Neural progenitor cell (in vitro differentiated cells): ENCODE data around the gene ENOSF1. TPM values are rescaled to one million over a fixed set of nuclear protein-coding genes. Genes with fewer than 3 reads are reported as not detected.

Experiments
- DNase-seq: peaks from one replicate; pipeline ENCODE4 v3.0.0-alpha.2; 2016; ENCODE audit warnings: low spot score
- H2AFZ ChIP-seq: fragments of 200-600 bp; sonication (generic); replicated peaks from 2 replicates; pipeline ENCODE4 v1.6.1; 2016; ENCODE audit warnings: antibody characterized with exemption
- H3F3A ChIP-seq: fragments of 200-600 bp; sonication (generic); 2 replicates; pipeline ENCODE4 v1.6.1; 2016; ENCODE audit warnings: antibody characterized with exemption, low read depth
- H3K27ac ChIP-seq: fragments of 200-600 bp; sonication (generic); 2 replicates; pipeline ENCODE4 v1.5.1; 2016; ENCODE audit warnings: mild to moderate bottlenecking
- H3K27me3 ChIP-seq: fragments of 200-600 bp; sonication (generic); 2 replicates; pipeline ENCODE4 v1.6.1; 2016; ENCODE audit warnings: mild to moderate bottlenecking, moderate library complexity
- H3K36me3 ChIP-seq: fragments of 200-600 bp; sonication (generic); 2 replicates; pipeline ENCODE4 v1.5.1; 2016
- H3K4me1 ChIP-seq: fragments of 200-600 bp; sonication (generic); 2 replicates; pipeline ENCODE4 v1.6.1; 2016; ENCODE audit warnings: mixed run types
- H3K4me2 ChIP-seq: fragments of 200-600 bp; sonication (generic); 2 replicates; pipeline ENCODE4 v1.6.1; 2016
- H3K4me3 ChIP-seq: fragments of 200-600 bp; sonication (generic); 2 replicates; pipeline ENCODE4 v1.5.1; 2016
- H3K79me2 ChIP-seq: fragments of 200-600 bp; sonication (generic); 2 replicates; pipeline ENCODE4 v1.6.1; 2016; ENCODE audit warnings: low read depth
- H3K9ac ChIP-seq: fragments of 200-600 bp; sonication (generic); 2 replicates; pipeline ENCODE4 v1.6.1; 2016
- H3K9me3 ChIP-seq: fragments of 200-600 bp; sonication (generic); 2 replicates; pipeline ENCODE4 v1.5.1; 2016; ENCODE audit warnings: low read depth
- H4K20me1 ChIP-seq: fragments of 200-600 bp; sonication (generic); 2 replicates; pipeline ENCODE4 v1.6.1; 2016; ENCODE audit warnings: low read depth
- H3K27ac Mint-ChIP-seq: 3 replicates; pipeline ENCODE4 v1.8.0; 2021; ENCODE audit warnings: mixed read lengths
- H3K27me3 Mint-ChIP-seq: 2 replicates; pipeline ENCODE4 v1.8.0; 2022; ENCODE audit warnings: low read depth, mild to moderate bottlenecking, inconsistent platforms, moderate library complexity, mixed read lengths; ENCODE audit not compliant: insufficient read depth
- H3K36me3 Mint-ChIP-seq: 3 replicates; pipeline ENCODE4 v1.8.0; 2021; ENCODE audit warnings: mixed read lengths
- H3K4me1 Mint-ChIP-seq: 3 replicates; pipeline ENCODE4 v1.8.0; 2021; ENCODE audit warnings: mixed read lengths
- H3K4me3 Mint-ChIP-seq: 3 replicates; pipeline ENCODE4 v1.8.0; 2021; ENCODE audit warnings: mild to moderate bottlenecking, moderate library complexity, mixed read lengths
- H3K9me3 Mint-ChIP-seq: 3 replicates; pipeline ENCODE4 v1.8.0; 2020; ENCODE audit warnings: mixed read lengths
- EZH2 ChIP-seq: fragments of 200-600 bp; sonication (generic); IDR thresholded peaks from 2 replicates; pipeline ENCODE4 v1.6.1; 2017; ENCODE audit warnings: antibody characterized with exemption, mild to moderate bottlenecking, moderate library complexity
- EZH2phosphoT487 ChIP-seq: fragments of 200-600 bp; sonication (generic); IDR thresholded peaks from 2 replicates; pipeline ENCODE4 v1.6.1; 2017; ENCODE audit warnings: antibody characterized with exemption
- total RNA-seq: library from RNA; depleted of rRNA; stranded (reverse); fragments of >200 nt; gene quantifications from 2 replicates; pipeline ENCODE4 v1.2.3, GENCODE V29; 2015; ENCODE audit warnings: low replicate concordance
- TF ChIP-seq, protein P1 (sequence below): fragments of 200-600 bp; sonication (generic); IDR thresholded peaks from 2 replicates; pipeline ENCODE4 v1.5.1; 2017; ENCODE audit warnings: antibody characterized with exemption, mild to moderate bottlenecking

ENOSF1 gene
- total RNA-seq, 1 donor from 2014 or later: 29.7 TPM

GRCh38 chr18:725646-726045 lies 13.2 kb upstream of the ENOSF1 start:
- no peaks in the 10 kb centered on the region for H3K9me3 ChIP-seq
- H3K4me3 ChIP-seq: no peak overlapping the region
- no peak overlapping the region for H3K4me2 ChIP-seq
- no peak overlapping the region for H3K27ac Mint-ChIP-seq
- no peaks in the 10 kb centered on the region for H3F3A ChIP-seq
- TF ChIP-seq, protein P1, sequence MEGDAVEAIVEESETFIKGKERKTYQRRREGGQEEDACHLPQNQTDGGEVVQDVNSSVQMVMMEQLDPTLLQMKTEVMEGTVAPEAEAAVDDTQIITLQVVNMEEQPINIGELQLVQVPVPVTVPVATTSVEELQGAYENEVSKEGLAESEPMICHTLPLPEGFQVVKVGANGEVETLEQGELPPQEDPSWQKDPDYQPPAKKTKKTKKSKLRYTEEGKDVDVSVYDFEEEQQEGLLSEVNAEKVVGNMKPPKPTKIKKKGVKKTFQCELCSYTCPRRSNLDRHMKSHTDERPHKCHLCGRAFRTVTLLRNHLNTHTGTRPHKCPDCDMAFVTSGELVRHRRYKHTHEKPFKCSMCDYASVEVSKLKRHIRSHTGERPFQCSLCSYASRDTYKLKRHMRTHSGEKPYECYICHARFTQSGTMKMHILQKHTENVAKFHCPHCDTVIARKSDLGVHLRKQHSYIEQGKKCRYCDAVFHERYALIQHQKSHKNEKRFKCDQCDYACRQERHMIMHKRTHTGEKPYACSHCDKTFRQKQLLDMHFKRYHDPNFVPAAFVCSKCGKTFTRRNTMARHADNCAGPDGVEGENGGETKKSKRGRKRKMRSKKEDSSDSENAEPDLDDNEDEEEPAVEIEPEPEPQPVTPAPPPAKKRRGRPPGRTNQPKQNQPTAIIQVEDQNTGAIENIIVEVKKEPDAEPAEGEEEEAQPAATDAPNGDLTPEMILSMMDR: no peak
- TF ChIP-seq EZH2 (no peak), EZH2phosphoT487 (no peak)
- peaks cover 40% of the 10 kb centered on the region for H3K36me3 Mint-ChIP-seq
- no peaks in the 10 kb centered on the region for H3K79me2 ChIP-seq
- no peaks in the 10 kb centered on the region for H3K9me3 Mint-ChIP-seq
- no peak overlapping the region for H2AFZ ChIP-seq
- no peak overlapping the region for H3K4me3 Mint-ChIP-seq
- no peaks in the 10 kb centered on the region for H3K4me1 ChIP-seq
- no peak overlapping the region for H3K9ac ChIP-seq
- H3K27me3 Mint-ChIP-seq: no peaks in the 10 kb centered on the region
- no peak for DNase-seq
- H3K27me3 ChIP-seq: no peaks in the 10 kb centered on the region
- no peak overlapping the region for H3K27ac ChIP-seq
- H3K4me1 Mint-ChIP-seq: no peaks in the 10 kb centered on the region
- H3K36me3 ChIP-seq: peaks cover 14% of the 10 kb centered on the region
- H4K20me1 ChIP-seq: no peaks in the 10 kb centered on the region

DNA sequence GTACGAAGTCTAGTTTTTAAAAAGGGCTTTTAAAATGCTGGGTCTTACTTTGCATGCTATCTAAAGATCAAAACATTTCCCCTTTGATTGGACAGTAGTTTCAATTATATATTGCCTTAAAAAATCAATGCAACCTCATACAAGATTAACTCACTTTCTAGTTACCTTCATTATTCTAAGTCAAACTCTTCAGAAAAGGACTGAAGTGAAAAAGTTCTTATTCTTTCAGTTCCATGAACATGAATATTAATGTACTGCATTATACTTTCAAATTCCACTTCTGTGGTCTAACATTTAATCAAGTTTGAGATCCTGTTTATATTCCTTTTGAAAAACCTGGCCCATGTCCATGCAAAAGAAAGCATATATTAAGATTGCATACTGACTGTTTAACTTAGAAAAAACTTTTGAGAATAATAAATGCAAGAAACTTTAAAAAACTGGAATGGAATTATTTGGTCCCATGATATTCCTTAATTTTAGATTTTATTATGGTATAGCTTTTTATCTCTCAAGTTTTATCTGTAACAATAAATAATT lies 11.2 kb upstream of the ENOSF1 start:
- Histone ChIP-seq H3K9ac (no peak overlapping the region), H3K27ac (no peak overlapping the region), H3K4me1 (no peaks in the 10 kb centered on the region), H3K27me3 (no peaks in the 10 kb centered on the region), H3K79me2 (no peaks in the 10 kb centered on the region), H3K4me3 (no peak overlapping the region), H3K36me3 (peaks cover 14% of the 10 kb centered on the region), H3F3A (peaks cover 4% of the 10 kb centered on the region), H3K9me3 (no peaks in the 10 kb centered on the region), H2AFZ (no peak overlapping the region), H3K4me2 (no peak overlapping the region), H4K20me1 (no peaks in the 10 kb centered on the region)
- H3K4me1 Mint-ChIP-seq: no peaks in the 10 kb centered on the region
- DNase-seq: no peak
- H3K27ac Mint-ChIP-seq: no peak overlapping the region
- TF ChIP-seq, protein P1: no peak
- TF ChIP-seq EZH2phosphoT487 (no peak), EZH2 (no peak)
- no peaks in the 10 kb centered on the region for H3K9me3 Mint-ChIP-seq
- H3K27me3 Mint-ChIP-seq: no peaks in the 10 kb centered on the region
- H3K4me3 Mint-ChIP-seq: no peak overlapping the region
- peaks cover 34% of the 10 kb centered on the region for H3K36me3 Mint-ChIP-seq

DNA sequence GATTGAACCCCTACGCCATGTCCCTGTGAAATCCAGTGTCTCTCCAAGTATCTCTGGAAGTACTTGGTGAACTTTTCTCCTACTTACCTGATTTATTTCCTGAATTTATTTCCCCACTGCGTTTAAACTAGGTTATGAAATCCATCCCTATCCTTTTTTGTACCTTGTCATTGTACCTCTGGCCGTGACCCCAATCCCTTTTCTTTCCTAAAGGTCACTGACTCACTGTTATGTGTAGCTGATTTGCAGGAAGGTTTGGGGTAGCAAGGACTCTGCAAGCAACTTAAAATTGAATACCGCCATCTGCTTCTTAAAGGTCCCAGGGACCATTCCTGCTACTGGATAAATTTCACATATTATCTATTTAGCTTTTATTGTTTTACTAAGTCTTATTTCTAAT lies 4.6 kb upstream of the ENOSF1 start:
- DNase-seq: no peak
- H3K4me1 ChIP-seq: no peaks in the 10 kb centered on the region
- H3K27me3 ChIP-seq: no peaks in the 10 kb centered on the region
- Mint-ChIP-seq H3K36me3 (peaks cover 3% of the 10 kb centered on the region), H3K9me3 (no peaks in the 10 kb centered on the region), H3K4me3 (no peak overlapping the region), H3K27ac (no peak overlapping the region), H3K4me1 (no peaks in the 10 kb centered on the region), H3K27me3 (no peaks in the 10 kb centered on the region)
- peaks cover 14% of the 10 kb centered on the region for H3F3A ChIP-seq
- TF ChIP-seq, protein P1: no peak
- TF ChIP-seq EZH2 (no peak), EZH2phosphoT487 (no peak)
- H3K9me3 ChIP-seq: no peaks in the 10 kb centered on the region
- no peak overlapping the region for H3K27ac ChIP-seq
- no peak overlapping the region for H3K4me2 ChIP-seq
- H2AFZ ChIP-seq: no peak overlapping the region
- H3K4me3 ChIP-seq: no peak overlapping the region
- H3K9ac ChIP-seq: no peak overlapping the region
- no peaks in the 10 kb centered on the region for H4K20me1 ChIP-seq
- H3K36me3 ChIP-seq: peaks cover 2% of the 10 kb centered on the region
- H3K79me2 ChIP-seq: no peaks in the 10 kb centered on the region
